GM18870 (cell line): ENCODE results near the gene UCKL1.
"Not testable (repeated sequence)": the region's sequence is repeated elsewhere in the genome, so short reads cannot be mapped to it uniquely, and the experiment has no call there.

Experiments used
- ATAC-seq: cut with Tn5 transposase; IDR thresholded peaks from one replicate; pipeline ENCODE4 v1.9.1; 2021; ENCODE audit warnings: moderate library complexity; ENCODE audit not compliant: unreplicated experiment

Gene UCKL1

GRCh38 chr20:63945031-63945658 is 11.1 kb downstream of the UCKL1 start:
- ATAC-seq = no peak

GRCh38 chr20:63944078-63944941 is 11.9 kb downstream of the UCKL1 start:
- ATAC-seq = no peak

DNA sequence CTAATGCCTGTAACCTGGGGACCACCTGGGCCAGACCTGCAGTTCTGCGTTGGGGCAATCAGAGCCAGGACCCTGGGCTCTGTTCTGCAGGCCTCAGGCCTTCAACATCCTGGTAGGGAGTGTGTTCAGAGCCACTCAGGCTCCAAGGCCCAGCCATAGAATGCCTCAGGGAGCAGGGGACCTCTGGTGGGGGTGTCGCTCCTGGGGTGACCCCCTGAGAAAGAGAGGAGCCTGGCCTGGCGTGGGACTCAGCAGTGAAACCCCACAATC is 12.5 kb downstream of the UCKL1 start:
- ATAC-seq = no peak

DNA sequence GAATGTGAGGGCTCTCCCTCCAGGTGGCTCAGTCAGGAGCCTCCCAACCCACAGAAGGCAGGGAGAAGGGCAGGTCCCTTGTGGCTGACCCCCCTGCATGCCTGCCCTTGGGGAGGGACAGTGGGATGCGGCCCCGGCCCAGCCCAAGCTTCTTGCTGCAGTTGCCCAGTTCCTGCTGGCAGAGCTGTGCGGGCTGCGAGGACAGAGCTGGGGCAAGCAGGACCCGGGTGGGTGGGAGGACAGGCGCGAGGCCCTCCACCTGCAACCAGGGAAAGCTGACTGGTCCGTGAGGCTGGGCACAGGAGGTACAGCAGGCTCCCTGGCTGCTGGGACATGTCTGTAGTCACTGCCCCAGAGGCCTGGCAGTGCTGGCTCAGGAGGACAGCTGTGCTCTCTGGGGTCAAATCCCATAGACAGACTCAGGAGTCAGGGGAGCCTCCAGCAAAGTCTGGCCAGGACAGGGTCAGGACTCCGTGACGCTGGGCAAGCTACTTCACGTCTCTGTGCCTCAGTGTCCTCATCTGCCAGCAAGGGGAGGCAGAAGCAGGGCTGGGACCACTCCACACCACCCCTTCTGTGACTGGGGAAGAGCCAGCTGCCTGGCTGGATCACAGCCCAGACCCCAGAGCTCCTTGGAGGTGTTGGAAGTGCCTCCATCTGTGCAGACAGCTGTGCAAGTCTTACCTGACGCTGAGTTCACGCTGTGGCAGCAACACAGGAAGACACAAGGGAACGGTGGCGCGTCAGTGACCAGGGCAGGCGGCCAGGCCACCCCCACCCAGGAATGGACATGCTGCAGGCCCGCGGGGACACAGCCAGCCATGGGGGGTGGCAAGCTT is 13.0 kb downstream of the UCKL1 start:
- no peak for ATAC-seq

DNA sequence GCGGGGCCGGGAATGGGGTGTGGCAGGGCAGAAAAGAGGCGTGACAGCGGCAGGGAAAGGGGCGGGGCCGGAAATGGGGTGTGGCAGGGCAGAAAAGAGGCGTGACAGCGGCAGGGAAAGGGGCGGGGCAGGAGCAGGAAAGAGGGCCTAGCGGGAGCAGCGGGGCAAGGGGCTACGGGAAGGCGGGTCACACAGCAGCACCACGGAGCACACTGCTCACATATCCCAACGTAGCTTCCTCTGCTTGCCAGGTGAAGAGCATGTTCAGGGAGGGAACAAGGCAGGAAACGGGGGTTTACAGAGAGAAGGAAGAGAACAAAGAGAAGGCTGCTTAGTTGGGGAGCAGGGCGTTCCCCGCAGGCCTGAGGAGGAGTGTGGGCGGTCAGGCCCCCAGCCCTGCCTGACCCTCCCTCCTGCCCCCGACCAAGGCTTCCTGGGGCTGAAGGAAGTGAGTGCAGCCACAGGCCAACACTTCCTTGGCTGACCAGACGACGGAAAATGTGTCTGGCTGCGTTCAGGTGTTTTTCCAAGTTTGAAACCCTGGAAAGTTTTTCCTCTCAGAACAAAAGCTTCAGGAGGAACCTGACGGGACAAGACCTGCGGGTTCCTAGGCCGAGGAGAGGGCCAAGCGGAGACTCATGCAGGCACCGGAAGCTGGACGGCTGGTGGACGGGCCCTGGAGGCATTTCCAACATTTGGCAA is 13.8 kb downstream of the UCKL1 start:
- ATAC-seq = no peak

DNA sequence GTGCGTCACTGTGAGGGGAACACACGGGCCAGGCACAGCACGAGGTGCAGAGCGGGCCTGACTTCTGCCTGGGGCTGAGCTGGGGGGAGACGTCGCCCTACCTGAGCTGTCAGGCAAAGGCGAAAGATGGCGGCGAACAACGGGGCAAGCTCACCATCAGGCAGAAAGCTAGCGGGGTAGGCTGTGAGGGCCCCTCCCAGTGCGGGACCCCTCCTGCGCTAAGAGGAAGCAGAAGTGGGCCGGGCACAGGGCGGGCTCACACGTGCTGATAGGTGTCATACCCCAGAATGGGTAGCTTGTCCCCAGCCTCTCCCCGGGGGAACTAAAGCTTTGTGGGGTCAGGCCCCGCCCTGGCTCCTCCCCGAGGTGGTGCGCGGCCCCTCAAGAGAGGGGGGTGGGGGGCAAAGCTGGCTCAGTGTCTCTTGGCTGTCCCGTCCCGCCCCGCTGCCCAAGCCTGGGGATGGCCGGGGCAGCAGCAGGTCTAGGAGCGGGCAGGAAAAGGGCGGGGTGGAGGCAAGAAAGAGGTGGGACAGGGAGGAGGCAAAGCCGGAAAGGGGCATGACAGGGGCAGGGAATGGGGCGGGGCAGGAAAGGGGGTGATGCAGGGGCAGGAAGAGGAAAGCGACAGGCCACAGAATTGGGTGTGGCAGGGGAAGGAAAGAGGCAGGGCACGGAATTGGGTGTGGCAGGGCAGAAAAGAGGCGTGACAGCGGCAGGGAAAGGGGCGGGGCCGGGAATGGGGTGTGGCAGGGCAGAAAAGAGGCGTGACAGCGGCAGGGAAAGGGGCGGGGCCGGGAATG is 14.7 kb downstream of the UCKL1 start:
- ATAC-seq = no peak

- ATAC-seq = no peak
These were observed 15.5 kb downstream of the UCKL1 start for GRCh38 chr20:63940472-63941266.

GRCh38 chr20:63940071-63940471 is 16.1 kb downstream of the UCKL1 start:
- ATAC-seq = no peak

- no peak for ATAC-seq
These were observed 16.9 kb downstream of the UCKL1 start for GRCh38 chr20:63939061-63939935.

DNA sequence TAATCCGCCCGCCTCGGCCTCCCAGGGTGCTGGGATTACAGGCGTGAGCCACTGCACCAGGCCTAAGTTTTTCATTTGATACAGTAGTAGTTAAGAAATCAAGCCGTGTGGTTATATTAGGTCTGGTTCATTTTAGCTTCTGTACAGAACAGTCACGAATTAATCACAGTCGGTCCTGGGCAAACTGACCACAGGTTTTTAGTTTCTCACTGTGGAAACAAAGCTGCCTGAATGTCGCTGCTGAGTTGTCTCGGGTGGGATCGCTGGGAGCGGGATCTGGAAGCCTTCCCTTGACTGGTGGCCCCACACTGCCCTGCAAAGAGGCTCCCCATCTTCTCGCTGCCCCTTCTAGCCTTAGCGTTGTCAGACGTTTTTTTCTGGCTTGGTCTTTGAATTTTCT is 18.6 kb downstream of the UCKL1 start:
- no peak for ATAC-seq

DNA sequence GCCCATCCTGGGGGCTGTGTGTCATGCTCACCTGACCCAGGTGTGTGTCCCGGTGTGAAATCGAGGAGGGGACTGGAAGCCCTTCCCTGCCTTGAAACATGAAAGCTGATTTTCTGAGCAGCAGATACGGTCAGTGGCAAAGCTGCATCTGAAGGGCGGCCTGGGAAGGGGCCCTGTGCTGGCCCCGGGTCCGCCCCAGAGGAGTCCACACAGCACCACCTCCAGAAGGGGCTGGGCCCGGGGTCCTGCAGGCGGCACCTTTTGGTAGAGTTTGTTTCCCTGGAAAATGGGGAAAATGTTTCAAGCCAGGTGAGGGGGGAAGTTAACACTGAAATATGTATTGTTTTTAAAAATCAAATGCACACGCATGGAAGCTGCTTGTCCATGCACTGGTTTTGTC is 20.8 kb downstream of the UCKL1 start:
- ATAC-seq = no peak

GRCh38 chr20:63934271-63935068 is 21.7 kb downstream of the UCKL1 start:
- ATAC-seq = no peak

DNA sequence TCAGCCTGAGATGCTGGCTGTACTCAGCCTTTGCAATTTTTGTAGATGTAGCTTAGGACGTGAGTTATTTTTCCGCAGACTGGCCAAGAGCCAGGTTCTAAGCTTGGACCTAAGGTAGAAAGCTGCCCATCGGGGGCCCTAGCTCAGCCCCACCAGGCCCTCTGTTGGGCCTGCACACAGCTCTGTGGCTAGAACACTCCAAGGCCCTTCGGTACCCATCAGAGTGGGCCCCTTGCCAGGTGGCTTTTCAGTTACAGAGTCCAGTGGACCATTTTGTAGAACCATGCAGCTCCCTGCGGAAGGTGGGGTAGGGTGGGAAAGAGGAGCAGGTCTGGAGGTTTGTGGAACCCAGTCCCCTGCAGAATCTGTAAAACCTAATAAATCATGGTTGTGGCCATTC is 22.6 kb downstream of the UCKL1 start:
- no peak for ATAC-seq

GRCh38 chr20:63932606-63933160 is 23.5 kb downstream of the UCKL1 start:
- ATAC-seq = no peak

DNA sequence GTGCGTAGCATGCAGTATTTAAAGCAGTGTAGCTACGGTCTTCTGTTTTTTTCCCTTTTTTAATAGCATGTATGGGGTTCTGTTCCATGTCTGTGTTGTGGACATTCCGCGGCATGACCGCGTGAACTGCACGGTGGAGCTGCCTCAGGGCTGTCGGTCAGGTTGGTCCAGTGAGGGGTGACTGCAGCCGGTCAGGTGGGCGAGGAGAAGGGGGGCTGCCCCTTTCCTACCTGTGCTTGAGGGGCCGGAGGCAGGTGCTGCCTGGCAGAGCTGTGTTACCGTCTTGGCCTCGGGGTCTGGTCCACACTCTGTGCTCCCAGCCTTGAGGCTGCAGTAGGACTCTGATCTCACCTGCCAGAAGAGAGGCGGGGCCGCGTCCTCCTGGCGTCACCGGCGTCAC is 24.5 kb downstream of the UCKL1 start:
- no peak for ATAC-seq

DNA sequence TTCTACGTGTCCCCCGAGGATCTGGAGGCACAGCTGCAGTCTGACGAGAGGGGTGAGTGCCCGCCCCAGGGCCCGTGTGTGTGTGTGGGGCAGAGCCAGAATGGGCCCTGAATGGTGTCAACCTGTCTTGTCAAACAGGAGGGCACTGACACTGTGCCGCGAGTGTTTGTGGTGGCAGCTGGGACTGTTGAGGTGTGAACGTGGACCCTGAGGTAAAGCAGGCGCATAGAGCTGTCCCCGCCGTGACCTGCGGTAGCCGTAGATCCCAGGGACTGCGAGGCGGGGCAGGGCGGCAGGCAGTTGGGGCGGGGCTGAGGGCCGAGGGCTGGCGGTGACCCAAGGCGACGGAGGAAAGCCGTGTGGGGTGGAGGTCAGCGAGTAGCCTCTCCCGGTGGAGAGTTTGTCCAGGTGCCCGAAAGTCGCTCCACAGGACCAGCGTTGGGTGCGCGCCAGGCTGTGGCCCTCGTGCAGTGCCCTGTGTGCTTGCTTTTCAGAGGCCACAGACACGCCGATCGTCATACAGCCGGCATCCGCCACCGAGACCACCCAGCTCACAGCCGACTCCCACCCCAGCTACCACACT is 25.2 kb downstream of the UCKL1 start:
- ATAC-seq = no peak

DNA sequence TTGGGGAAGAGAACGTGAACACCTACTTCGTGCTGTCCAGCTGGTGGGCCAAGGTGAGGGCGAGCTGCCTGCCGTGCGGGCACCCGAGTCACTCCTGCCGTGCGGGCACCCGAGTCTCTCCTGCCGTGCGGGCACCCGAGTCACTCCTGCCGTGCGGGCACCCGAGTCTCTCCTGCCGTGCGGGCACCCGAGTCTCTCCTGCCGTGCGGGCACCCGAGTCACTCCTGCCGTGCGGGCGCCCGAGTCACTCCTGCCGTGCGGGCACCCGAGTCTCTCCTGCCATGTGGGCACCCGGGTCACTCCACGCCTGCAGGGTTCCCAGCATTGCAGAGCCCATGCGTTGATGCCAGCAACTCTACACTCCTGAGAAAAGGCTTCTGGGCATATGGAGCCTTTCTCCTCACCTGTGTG is 26.7 kb downstream of the UCKL1 start:
- ATAC-seq = not testable (repeated sequence)
